ENCODE measurements around the gene NOXA1. TPM values are rescaled to one million over a fixed set of nuclear protein-coding genes. Genes with fewer than 3 reads are reported as not detected.

NOXA1 gene
- total RNA-seq, 1 donor from 2014 or later, result 6.9 TPM

GRCh38 chr9:137437691-137438590, 14.7 kb downstream of the NOXA1 start:
- H3K4me1 ChIP-seq, result peaks cover 10% of the 10 kb centered on the region
- H3K9me3 ChIP-seq, result no peaks in the 10 kb centered on the region
- H3K4me3 ChIP-seq, result no peak overlapping the region
- H3K27me3 ChIP-seq (ENCODE audit: low read depth), result peaks cover 15% of the 10 kb centered on the region
- no peak for TF ChIP-seq CTCF (IDR thresholded peaks at IDR 0.05)
- H3K36me3 ChIP-seq, result no peaks in the 10 kb centered on the region
- intact Hi-C loops (cut with DNase I), result no loop called here
- no peak overlapping the region for H3K27ac ChIP-seq
- DNase-seq, result peak; percentile 41
- ATAC-seq, result no peak

- DNase-seq, result peak; percentile 33
- intact Hi-C loops (cut with DNase I), result no loop called here
- no peak for ATAC-seq
Measured at GRCh38 chr9:137438591-137439157, 15.5 kb downstream of the NOXA1 start.

GRCh38 chr9:137439158-137439714, 16.0 kb downstream of the NOXA1 start:
- no peak for TF ChIP-seq CTCF (IDR thresholded peaks at IDR 0.05)
- intact Hi-C loops (cut with DNase I), result no loop called here

More at GRCh38 chr9:137438591-137439157, 15.5 kb downstream of the NOXA1 start:
- Histone ChIP-seq H3K4me3 (no peak overlapping the region), H3K27me3 (ENCODE audit: low read depth) (peaks cover 19% of the 10 kb centered on the region), H3K4me1 (peaks cover 10% of the 10 kb centered on the region), H3K27ac (no peak overlapping the region), H3K36me3 (no peaks in the 10 kb centered on the region), H3K9me3 (no peaks in the 10 kb centered on the region)
- TF ChIP-seq CTCF (IDR thresholded peaks at IDR 0.05), result no peak

GRCh38 chr9:137441289-137441934, 18.2 kb downstream of the NOXA1 start, which contains the start of gene ENTPD8:
TSS of gene ENTPD8 (minus strand) at chr9:137441357. CDS start at chr9:137438285, 3,072 bp downstream.
- ATAC-seq (peak; percentile 67 to 69), DNase-seq (peak; percentile 69)
- H3K4me1 ChIP-seq, result peaks cover 18% of the 10 kb centered on the region
- H3K36me3 ChIP-seq, result no peaks in the 10 kb centered on the region
- H3K9me3 ChIP-seq, result no peaks in the 10 kb centered on the region
- H3K27me3 ChIP-seq (ENCODE audit: low read depth), result peaks cover 19% of the 10 kb centered on the region
- no peak for TF ChIP-seq CTCF (IDR thresholded peaks at IDR 0.05)
- H3K4me3 ChIP-seq, result peak within 1 kb of the TSS; percentile 47
- no peak within 1 kb of the TSS for H3K27ac ChIP-seq
- intact Hi-C loops (cut with DNase I), result no loop called here

More at GRCh38 chr9:137439158-137439714, 16.0 kb downstream of the NOXA1 start:
- peaks cover 10% of the 10 kb centered on the region for H3K4me1 ChIP-seq
- peaks cover 19% of the 10 kb centered on the region for H3K27me3 ChIP-seq (ENCODE audit: low read depth)
- ATAC-seq (no peak), DNase-seq (peak; percentile 38)
- H3K9me3 ChIP-seq, result no peaks in the 10 kb centered on the region
- H3K4me3 ChIP-seq, result no peak overlapping the region
- H3K36me3 ChIP-seq, result no peaks in the 10 kb centered on the region
- no peak overlapping the region for H3K27ac ChIP-seq

- peak overlapping the region; percentile 47 for H3K4me3 ChIP-seq
- no peak for TF ChIP-seq CTCF (IDR thresholded peaks at IDR 0.05)
- peaks cover 18% of the 10 kb centered on the region for H3K4me1 ChIP-seq
- DNase-seq (no peak), ATAC-seq (no peak)
- H3K27ac ChIP-seq, result no peak overlapping the region
- no peaks in the 10 kb centered on the region for H3K9me3 ChIP-seq
- H3K27me3 ChIP-seq (ENCODE audit: low read depth), result peaks cover 19% of the 10 kb centered on the region
- H3K36me3 ChIP-seq, result no peaks in the 10 kb centered on the region
- intact Hi-C loops (cut with DNase I), result no loop called here
Measured at GRCh38 chr9:137441935-137442321, 18.7 kb downstream of the NOXA1 start.
